ENCODE results near the gene C17orf67. TPM values are rescaled to one million over a fixed set of nuclear protein-coding genes. Genes with fewer than 3 reads are reported as not detected.

C17orf67 gene
- total and polyA plus RNA-seq, 2 of the 8 experiments (the other 6 are each of a cell fraction or from before 2014, with no cell fraction given) = 0.67 to 2.2 TPM

DNA sequence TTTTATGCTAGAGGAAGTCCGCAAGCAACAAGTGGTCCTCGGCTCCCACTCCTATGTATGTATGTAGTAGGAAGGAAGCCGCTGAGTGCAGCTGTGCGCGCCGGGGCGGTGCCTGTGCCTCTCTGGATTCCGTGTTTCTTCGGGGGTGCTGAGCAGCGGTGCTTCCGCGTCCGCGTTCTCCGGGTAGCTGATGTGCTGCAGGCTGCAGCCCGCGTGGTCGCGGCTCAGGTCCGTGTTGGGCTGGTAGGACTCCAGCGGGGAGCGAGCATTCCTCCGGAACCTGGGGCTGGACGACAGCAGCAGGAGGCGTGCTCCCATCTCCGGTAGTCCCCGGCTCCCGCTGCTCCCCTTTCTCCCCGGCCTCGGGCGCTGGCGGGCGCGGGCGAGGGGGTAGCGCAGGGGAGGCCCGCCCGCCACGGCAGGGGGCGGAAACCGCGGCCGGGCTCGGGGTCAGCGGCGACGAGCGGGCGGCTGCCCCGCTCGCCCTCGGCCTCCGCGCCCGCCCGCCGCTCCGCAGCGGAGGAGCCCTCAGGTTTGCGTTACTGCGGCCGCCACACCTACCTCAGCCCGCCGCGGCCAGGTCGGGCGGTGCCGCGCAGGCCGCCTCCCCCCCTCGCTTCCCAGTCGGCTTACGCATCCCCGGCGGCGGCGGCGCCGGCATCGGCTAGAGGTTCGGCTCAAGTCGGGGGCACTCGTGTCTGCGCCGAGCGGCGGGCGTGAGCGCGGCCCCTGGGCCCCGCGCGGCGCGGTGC is 487 bp downstream of the C17orf67 start (continued):
- TF ChIP-seq TBP (IDR thresholded peaks at IDR 0.05; ENCODE audit: low read depth, low read length) (no peak), BCL11A (IDR thresholded peaks at IDR 0.05; ENCODE audit: low read depth in 2 of 2, low read length in 2 of 2) (no peak), TAF1 (IDR thresholded peaks at IDR 0.05; ENCODE audit: low read depth, low read length) (peak; percentile 23; the same call in 1 of the 2 replicates), CEBPB (IDR thresholded peaks at IDR 0.05; ENCODE audit: low read depth, low read length) (no peak), BRCA1 (IDR thresholded peaks at IDR 0.05; ENCODE audit: low read depth, low read length) (no peak), CBX5 (IDR thresholded peaks at IDR 0.05; ENCODE audit: low read depth, low read length) (no peak), FOSL1 (IDR thresholded peaks at IDR 0.05; ENCODE audit: insufficient read depth, low read depth, low read length) (no peak), BACH1 (IDR thresholded peaks at IDR 0.05; ENCODE audit: low read length) (no peak), TCF12 (IDR thresholded peaks at IDR 0.05; ENCODE audit: low read depth, low read length) (no peak), SAP30 (IDR thresholded peaks at IDR 0.05; ENCODE audit: insufficient read depth, insufficient replicate concordance, low read length) (no peak), ZNF274 (IDR thresholded peaks at IDR 0.05; ENCODE audit: borderline replicate concordance, extremely low read depth, low read length) (no peak), YY1 (IDR thresholded peaks at IDR 0.05; ENCODE audit: low read depth, low read length) (no peak), SUZ12 (IDR thresholded peaks at IDR 0.05; ENCODE audit: low read length) (no peak), CTBP2 (IDR thresholded peaks at IDR 0.05; ENCODE audit: borderline replicate concordance, insufficient read depth, insufficient read length, low read length) (peak; percentile 30)
- TF ChIP-seq, protein P1, sequence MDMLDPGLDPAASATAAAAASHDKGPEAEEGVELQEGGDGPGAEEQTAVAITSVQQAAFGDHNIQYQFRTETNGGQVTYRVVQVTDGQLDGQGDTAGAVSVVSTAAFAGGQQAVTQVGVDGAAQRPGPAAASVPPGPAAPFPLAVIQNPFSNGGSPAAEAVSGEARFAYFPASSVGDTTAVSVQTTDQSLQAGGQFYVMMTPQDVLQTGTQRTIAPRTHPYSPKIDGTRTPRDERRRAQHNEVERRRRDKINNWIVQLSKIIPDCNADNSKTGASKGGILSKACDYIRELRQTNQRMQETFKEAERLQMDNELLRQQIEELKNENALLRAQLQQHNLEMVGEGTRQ (IDR thresholded peaks at IDR 0.05; ENCODE audit: low read length) = no peak
- TF ChIP-seq, protein P2, sequence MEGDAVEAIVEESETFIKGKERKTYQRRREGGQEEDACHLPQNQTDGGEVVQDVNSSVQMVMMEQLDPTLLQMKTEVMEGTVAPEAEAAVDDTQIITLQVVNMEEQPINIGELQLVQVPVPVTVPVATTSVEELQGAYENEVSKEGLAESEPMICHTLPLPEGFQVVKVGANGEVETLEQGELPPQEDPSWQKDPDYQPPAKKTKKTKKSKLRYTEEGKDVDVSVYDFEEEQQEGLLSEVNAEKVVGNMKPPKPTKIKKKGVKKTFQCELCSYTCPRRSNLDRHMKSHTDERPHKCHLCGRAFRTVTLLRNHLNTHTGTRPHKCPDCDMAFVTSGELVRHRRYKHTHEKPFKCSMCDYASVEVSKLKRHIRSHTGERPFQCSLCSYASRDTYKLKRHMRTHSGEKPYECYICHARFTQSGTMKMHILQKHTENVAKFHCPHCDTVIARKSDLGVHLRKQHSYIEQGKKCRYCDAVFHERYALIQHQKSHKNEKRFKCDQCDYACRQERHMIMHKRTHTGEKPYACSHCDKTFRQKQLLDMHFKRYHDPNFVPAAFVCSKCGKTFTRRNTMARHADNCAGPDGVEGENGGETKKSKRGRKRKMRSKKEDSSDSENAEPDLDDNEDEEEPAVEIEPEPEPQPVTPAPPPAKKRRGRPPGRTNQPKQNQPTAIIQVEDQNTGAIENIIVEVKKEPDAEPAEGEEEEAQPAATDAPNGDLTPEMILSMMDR (IDR thresholded peaks at IDR 0.05; ENCODE audit: control extremely low read depth in 1 of 3, insufficient read depth in 1 of 3, low read depth in 1 of 3, low read length in 3 of 3) = no peak
- TF ChIP-seq, protein P3, sequence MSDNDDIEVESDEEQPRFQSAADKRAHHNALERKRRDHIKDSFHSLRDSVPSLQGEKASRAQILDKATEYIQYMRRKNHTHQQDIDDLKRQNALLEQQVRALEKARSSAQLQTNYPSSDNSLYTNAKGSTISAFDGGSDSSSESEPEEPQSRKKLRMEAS (IDR thresholded peaks at IDR 0.05) = peak; percentile 41
- TF ChIP-seq, protein P4, sequence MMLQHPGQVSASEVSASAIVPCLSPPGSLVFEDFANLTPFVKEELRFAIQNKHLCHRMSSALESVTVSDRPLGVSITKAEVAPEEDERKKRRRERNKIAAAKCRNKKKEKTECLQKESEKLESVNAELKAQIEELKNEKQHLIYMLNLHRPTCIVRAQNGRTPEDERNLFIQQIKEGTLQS (IDR thresholded peaks at IDR 0.05; ENCODE audit: insufficient read depth, low read depth, low read length) = no peak
- TF ChIP-seq, protein P5, sequence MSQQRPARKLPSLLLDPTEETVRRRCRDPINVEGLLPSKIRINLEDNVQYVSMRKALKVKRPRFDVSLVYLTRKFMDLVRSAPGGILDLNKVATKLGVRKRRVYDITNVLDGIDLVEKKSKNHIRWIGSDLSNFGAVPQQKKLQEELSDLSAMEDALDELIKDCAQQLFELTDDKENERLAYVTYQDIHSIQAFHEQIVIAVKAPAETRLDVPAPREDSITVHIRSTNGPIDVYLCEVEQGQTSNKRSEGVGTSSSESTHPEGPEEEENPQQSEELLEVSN (IDR thresholded peaks at IDR 0.05) = no peak; the same call in 1 of the 2 replicates

Measured in H1 (cell line).